Cardiac ventricle fibroblast (primary cell): ENCODE data around the gene SCRG1. TPM values are rescaled to one million over a fixed set of nuclear protein-coding genes. Genes with fewer than 3 reads are reported as not detected.

Experiments used
- total RNA-seq: library from RNA; depleted of rRNA; stranded (reverse); fragments of >200 nt; gene quantifications from 2 replicates; pipeline ENCODE4 v1.2.3, GENCODE V29; 2015

SCRG1 gene
- 0.10 and 0.25 TPM in 2 replicates for total RNA-seq

GRCh38 chr4:173398779-173399415 lies at the start of gene SCRG1:
Gene SCRG1 (minus strand): TSS chr4:173399116. CDS start chr4:173391414, 7,702 bp downstream.

GRCh38 chr4:173370477-173371291 lies 28.2 kb downstream of the SCRG1 start, which contains the start of gene SAP30:
Gene SAP30 (plus strand): TSS chr4:173370954. CDS start chr4:173371183, 229 bp downstream.

Other genes starting within 250 kb of the SCRG1 start
- gene GALNT7, start 230.3 kb downstream of the SCRG1 start, total RNA-seq = 7.7 and 9.2 TPM in 2 replicates
- 28.9 and 31.0 TPM in 2 replicates for gene HMGB2, start 64.8 kb downstream of the SCRG1 start, total RNA-seq
- gene SAP30, start 28.2 kb downstream of the SCRG1 start, total RNA-seq = 14.7 and 33.8 TPM in 2 replicates
- gene HAND2, start 131.1 kb upstream of the SCRG1 start, total RNA-seq = 14.4 and 15.3 TPM in 2 replicates